CD14-positive monocyte (primary cell): ENCODE measurements around the gene SMIM35. TPM values are rescaled to one million over a fixed set of nuclear protein-coding genes. Genes with fewer than 3 reads are reported as not detected.

ENCODE experiments used
- DNase-seq, 3 donors: peaks; one replicate each; pipeline ENCODE4 v3.0.0-alpha.2; 2011 to 2022
- H2AFZ ChIP-seq: 2 replicates; pipeline ENCODE4 v1.6.0; 2012; ENCODE audit warnings: mild to moderate bottlenecking, low read depth, low read length, inconsistent platforms; ENCODE audit not compliant: insufficient read depth, poor library complexity, severe bottlenecking
- H3K27ac ChIP-seq, 2 donors: 1 replicate in 1 of 2; 2 replicates in 1 of 2; pipeline ENCODE4 v1.5.1; 2012 to 2013; ENCODE audit warnings: low read length in 2 of 2, control low read depth in 1 of 2, inconsistent platforms in 1 of 2, low read depth in 1 of 2, mild to moderate bottlenecking in 1 of 2
- H3K27me3 ChIP-seq, 2 donors: one replicate each; pipeline versions ENCODE4 v1.6.0 to v1.6.1; 2011 to 2013; ENCODE audit warnings: low read length in 2 of 2; ENCODE audit not compliant: control insufficient read depth in 2 of 2, insufficient read depth in 2 of 2
- H3K36me3 ChIP-seq, 2 donors: replicated peaks in 1 of 2; 1 replicate in 1 of 2; 2 replicates in 1 of 2; pipeline versions ENCODE4 v1.5.1 to v1.6.1; 2012 to 2013; ENCODE audit warnings: low read length in 2 of 2, control low read depth in 1 of 2, inconsistent platforms in 1 of 2, mild to moderate bottlenecking in 1 of 2; ENCODE audit not compliant: insufficient read depth in 2 of 2, control insufficient read depth in 1 of 2
- H3K4me1 ChIP-seq, 2 donors: 1 replicate in 1 of 2; 2 replicates in 1 of 2; pipeline versions ENCODE4 v1.5.1 to v1.6.1; 2012 to 2013; ENCODE audit warnings: low read length in 2 of 2, control low read depth in 1 of 2, inconsistent platforms in 1 of 2, mild to moderate bottlenecking in 1 of 2, moderate library complexity in 1 of 2; ENCODE audit not compliant: insufficient read depth in 2 of 2, control insufficient read depth in 1 of 2
- H3K4me2 ChIP-seq: replicated peaks from 2 replicates; pipeline ENCODE3; 2012; ENCODE audit warnings: low read length, moderate library complexity, mild to moderate bottlenecking; ENCODE audit not compliant: poor library complexity, severe bottlenecking; ENCODE audit errors: extremely low read depth
- H3K4me3 ChIP-seq, 3 experiments: fragments of 200-600 bp in 1 of 3; sonication (generic) in 1 of 3; replicated peaks in 1 of 3; 1 replicate in 2 of 3; 2 replicates in 1 of 3; pipeline ENCODE4 v1.5.1; 2011 to 2013; ENCODE audit warnings: low read length in 3 of 3, mild to moderate bottlenecking in 3 of 3, control low read depth in 2 of 3, low read depth in 2 of 3, inconsistent platforms in 1 of 3, moderate library complexity in 1 of 3
- H3K79me2 ChIP-seq: 2 replicates; pipeline ENCODE4 v1.6.0; 2012; ENCODE audit warnings: mild to moderate bottlenecking, control low read depth, inconsistent platforms, low read length, moderate library complexity; ENCODE audit not compliant: insufficient read depth
- H3K9ac ChIP-seq: 2 replicates; pipeline ENCODE4 v1.6.0; 2017; ENCODE audit warnings: low read length, mild to moderate bottlenecking; ENCODE audit not compliant: insufficient read depth, poor library complexity, severe bottlenecking
- H3K9me3 ChIP-seq, 2 donors: replicated peaks in 1 of 2; 1 replicate in 1 of 2; 2 replicates in 1 of 2; pipeline versions ENCODE4 v1.5.1 to v1.6.1; 2012 to 2013; ENCODE audit warnings: low read length in 2 of 2, control low read depth in 1 of 2; ENCODE audit not compliant: control insufficient read depth in 1 of 2, insufficient read depth in 1 of 2
- H4K20me1 ChIP-seq: 2 replicates; pipeline ENCODE4 v1.6.0; 2012; ENCODE audit warnings: mild to moderate bottlenecking, low read length, control low read depth, moderate library complexity; ENCODE audit not compliant: insufficient read depth
- H3K27ac Mint-ChIP-seq, 7 donors: one replicate each; pipeline ENCODE4 v1.8.0; 2020; ENCODE audit warnings: mild to moderate bottlenecking in 7 of 7, mixed read lengths in 7 of 7, moderate library complexity in 6 of 7, inconsistent platforms in 2 of 7
- H3K27me3 Mint-ChIP-seq, 3 donors: one replicate each; pipeline ENCODE4 v1.8.0; 2021 to 2022; ENCODE audit warnings: low read depth in 3 of 3, mild to moderate bottlenecking in 3 of 3, mixed read lengths in 3 of 3, moderate library complexity in 3 of 3, inconsistent platforms in 1 of 3
- H3K36me3 Mint-ChIP-seq, 2 donors: one replicate each; pipeline ENCODE4 v1.8.0; 2020; ENCODE audit warnings: mixed read lengths in 2 of 2, inconsistent platforms in 1 of 2, mild to moderate bottlenecking in 1 of 2
- H3K4me1 Mint-ChIP-seq: one replicate; pipeline ENCODE4 v1.8.0; 2020; ENCODE audit warnings: mild to moderate bottlenecking, mixed read lengths
- H3K4me3 Mint-ChIP-seq, 2 donors: one replicate each; pipeline ENCODE4 v1.8.0; 2020; ENCODE audit warnings: mild to moderate bottlenecking in 2 of 2, mixed read lengths in 2 of 2, moderate library complexity in 1 of 2
- H3K9me3 Mint-ChIP-seq, 7 donors: one replicate each; pipeline ENCODE4 v1.8.0; 2020 to 2022; ENCODE audit warnings: mixed read lengths in 7 of 7, mild to moderate bottlenecking in 6 of 7, moderate library complexity in 6 of 7, inconsistent platforms in 2 of 7
- WGBS: methylation state at CpG from one replicate; pipeline ENCODE4 v1.1.5; 2013; ENCODE audit warnings: missing lambda C conversion rate; ENCODE audit not compliant: insufficient coverage; 5-methylcytosine and 5-hydroxymethylcytosine counted together
- intact Hi-C, 2 donors: fragments of 100-400 bp; cut with micrococcal nuclease; formaldehyde crosslinking; loops; one replicate each; pipeline versions ENCODE4 v1.15.0 to v1.15.1; 2023
- polyA plus RNA-seq, 3 donors: library from polyadenylated mRNA; depleted of rRNA in 1 of 3; unstranded in 2 of 3; stranded (reverse) in 1 of 3; fragments of 300-500 nt in 2 of 3; fragments of >200 nt in 1 of 3; fragmentation: Illumina TruSeq in 2 of 3; gene quantifications; 1 replicate in 2 of 3; 2 replicates in 1 of 3; pipeline ENCODE4 v1.2.3, GENCODE V29; 2012 to 2021
- TF ChIP-seq, protein P1 (sequence below): fragments of 200-600 bp; IDR thresholded peaks from one replicate; pipeline ENCODE4 v1.8.0; 2022; ENCODE audit warnings: antibody characterized with exemption, mild to moderate bottlenecking

Gene SMIM35
- polyA plus RNA-seq, 3 donors = 0.05 to 0.29 (median 0.11) TPM

DNA sequence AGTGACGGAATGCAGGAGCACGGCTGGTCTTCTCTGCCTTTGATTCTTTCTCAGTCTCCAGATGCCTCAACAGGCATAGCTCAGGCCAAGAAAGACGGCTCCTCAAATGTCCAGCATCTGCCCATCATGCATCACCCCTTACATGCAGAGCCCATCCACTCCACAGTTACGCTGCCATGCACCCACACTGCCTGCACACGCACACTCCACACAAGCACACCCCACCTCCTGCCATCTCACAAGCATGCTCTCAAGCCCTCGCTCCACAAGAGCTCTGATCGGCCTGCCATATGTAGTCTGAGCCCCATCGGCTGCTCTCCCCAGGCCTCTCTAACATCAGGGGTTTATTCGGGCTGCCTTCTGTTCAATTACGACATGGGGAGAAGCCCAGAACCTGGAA is 47.1 kb upstream of the SMIM35 start:
- DNase-seq = no peak
- Histone ChIP-seq H3K4me1 (peaks cover 13 to 25% of the 10 kb centered on the region in 2 donors), H3K27me3 (no peaks in the 10 kb centered on the region), H3K79me2 (no peaks in the 10 kb centered on the region), H3K9ac (no peak overlapping the region), H3K27ac (no peak overlapping the region), H3K9me3 (no peaks in the 10 kb centered on the region), H4K20me1 (no peaks in the 10 kb centered on the region), H2AFZ (no peak overlapping the region), H3K36me3 (no peaks in the 10 kb centered on the region), H3K4me2 (no peak overlapping the region), H3K4me3 (no peak overlapping the region)
- intact Hi-C loops = no loop called here
- H3K36me3 Mint-ChIP-seq = no peaks in the 10 kb centered on the region
- no peak overlapping the region for H3K4me3 Mint-ChIP-seq
- TF ChIP-seq, protein P1, sequence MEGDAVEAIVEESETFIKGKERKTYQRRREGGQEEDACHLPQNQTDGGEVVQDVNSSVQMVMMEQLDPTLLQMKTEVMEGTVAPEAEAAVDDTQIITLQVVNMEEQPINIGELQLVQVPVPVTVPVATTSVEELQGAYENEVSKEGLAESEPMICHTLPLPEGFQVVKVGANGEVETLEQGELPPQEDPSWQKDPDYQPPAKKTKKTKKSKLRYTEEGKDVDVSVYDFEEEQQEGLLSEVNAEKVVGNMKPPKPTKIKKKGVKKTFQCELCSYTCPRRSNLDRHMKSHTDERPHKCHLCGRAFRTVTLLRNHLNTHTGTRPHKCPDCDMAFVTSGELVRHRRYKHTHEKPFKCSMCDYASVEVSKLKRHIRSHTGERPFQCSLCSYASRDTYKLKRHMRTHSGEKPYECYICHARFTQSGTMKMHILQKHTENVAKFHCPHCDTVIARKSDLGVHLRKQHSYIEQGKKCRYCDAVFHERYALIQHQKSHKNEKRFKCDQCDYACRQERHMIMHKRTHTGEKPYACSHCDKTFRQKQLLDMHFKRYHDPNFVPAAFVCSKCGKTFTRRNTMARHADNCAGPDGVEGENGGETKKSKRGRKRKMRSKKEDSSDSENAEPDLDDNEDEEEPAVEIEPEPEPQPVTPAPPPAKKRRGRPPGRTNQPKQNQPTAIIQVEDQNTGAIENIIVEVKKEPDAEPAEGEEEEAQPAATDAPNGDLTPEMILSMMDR = no peak
- peaks cover 0 to 2% (median 0%) of the 10 kb centered on the region in 7 donors for H3K9me3 Mint-ChIP-seq
- peaks cover 2 to 10% (median 9%) of the 10 kb centered on the region in 3 donors for H3K27me3 Mint-ChIP-seq
- H3K27ac Mint-ChIP-seq = no peak overlapping the region
- WGBS = 99% methylated on average over 7 of the region's 10 CpGs
- peaks cover 27% of the 10 kb centered on the region for H3K4me1 Mint-ChIP-seq

DNA sequence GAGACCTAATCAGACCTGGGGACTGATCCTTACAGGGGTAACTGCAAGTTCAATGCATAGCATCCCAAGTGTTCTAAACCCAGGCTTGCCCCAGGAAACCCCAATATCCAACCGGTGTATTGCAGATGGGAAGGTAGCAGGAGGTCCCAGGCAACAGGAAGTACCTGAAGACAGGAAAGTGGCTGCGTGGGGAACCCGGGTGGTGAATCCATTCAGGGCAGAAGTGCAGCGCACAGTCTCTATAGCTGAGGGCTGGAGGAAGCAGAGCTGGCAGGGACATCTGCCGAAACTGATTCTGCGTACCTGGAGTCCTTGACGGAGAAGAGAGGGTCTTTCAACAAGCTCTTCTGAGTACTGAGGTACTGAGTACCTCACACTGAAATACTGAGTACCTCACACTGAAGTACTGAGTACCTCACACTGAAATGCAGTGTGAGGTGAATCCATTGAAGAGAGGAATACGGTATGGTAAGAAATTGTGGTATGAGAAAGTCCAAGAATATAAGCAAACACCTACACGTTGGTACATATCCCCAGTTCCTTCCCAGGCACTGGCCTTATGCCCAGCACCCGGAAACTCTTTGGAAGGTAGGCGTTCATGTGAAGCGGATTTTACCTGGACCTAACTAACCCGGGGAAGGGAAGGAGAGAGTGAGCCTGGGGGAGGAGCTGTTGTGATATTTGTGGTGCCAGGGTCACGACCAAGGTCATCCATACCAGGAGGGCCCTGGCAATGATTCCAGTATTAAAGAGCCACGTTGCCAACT is 45.8 kb upstream of the SMIM35 start:
- TF ChIP-seq, protein P1 = no peak
- Histone ChIP-seq H3K4me2 (no peak overlapping the region), H3K9ac (no peak overlapping the region), H3K27ac (no peak overlapping the region), H3K36me3 (no peaks in the 10 kb centered on the region), H3K4me3 (no peak overlapping the region), H3K9me3 (no peaks in the 10 kb centered on the region), H2AFZ (no peak overlapping the region), H4K20me1 (no peaks in the 10 kb centered on the region), H3K27me3 (no peaks in the 10 kb centered on the region), H3K79me2 (no peaks in the 10 kb centered on the region), H3K4me1 (peaks cover 21 to 26% of the 10 kb centered on the region in 2 donors)
- no peak overlapping the region for H3K4me3 Mint-ChIP-seq
- no peak for DNase-seq
- 87% methylated on average over 8 of the region's 15 CpGs for WGBS
- H3K27ac Mint-ChIP-seq = no peak overlapping the region
- H3K27me3 Mint-ChIP-seq = peaks cover 2 to 9% (median 8%) of the 10 kb centered on the region in 3 donors
- peaks cover 0 to 2% (median 0%) of the 10 kb centered on the region in 7 donors for H3K9me3 Mint-ChIP-seq
- peaks cover 29% of the 10 kb centered on the region for H3K4me1 Mint-ChIP-seq
- intact Hi-C loops = no loop called here
- no peaks in the 10 kb centered on the region for H3K36me3 Mint-ChIP-seq
